ENCODE measurements around the gene XRCC3.

DNA sequence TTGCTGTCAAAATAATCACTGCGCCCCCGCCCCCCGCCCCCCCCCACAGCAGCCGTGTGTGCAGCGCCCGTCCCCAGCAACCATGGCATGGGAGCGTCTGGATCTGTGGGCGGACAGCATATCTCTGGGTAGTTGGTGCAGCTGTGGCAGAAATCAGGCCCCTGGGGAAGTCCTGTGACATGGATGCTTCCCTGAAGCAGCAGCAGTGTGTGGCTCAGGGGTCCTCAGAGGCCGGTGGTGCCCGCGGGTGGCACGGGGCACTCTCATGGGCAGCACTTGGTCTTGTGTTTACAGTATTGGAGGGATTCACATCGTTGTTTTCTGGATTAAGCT, 19.2 kb downstream of the XRCC3 start:
- TF ChIP-seq POLR2A (IDR thresholded peaks at IDR 0.05) = no peak
- TF ChIP-seq, protein P1, sequence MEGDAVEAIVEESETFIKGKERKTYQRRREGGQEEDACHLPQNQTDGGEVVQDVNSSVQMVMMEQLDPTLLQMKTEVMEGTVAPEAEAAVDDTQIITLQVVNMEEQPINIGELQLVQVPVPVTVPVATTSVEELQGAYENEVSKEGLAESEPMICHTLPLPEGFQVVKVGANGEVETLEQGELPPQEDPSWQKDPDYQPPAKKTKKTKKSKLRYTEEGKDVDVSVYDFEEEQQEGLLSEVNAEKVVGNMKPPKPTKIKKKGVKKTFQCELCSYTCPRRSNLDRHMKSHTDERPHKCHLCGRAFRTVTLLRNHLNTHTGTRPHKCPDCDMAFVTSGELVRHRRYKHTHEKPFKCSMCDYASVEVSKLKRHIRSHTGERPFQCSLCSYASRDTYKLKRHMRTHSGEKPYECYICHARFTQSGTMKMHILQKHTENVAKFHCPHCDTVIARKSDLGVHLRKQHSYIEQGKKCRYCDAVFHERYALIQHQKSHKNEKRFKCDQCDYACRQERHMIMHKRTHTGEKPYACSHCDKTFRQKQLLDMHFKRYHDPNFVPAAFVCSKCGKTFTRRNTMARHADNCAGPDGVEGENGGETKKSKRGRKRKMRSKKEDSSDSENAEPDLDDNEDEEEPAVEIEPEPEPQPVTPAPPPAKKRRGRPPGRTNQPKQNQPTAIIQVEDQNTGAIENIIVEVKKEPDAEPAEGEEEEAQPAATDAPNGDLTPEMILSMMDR (IDR thresholded peaks at IDR 0.05) = no peak
